Spleen (tissue), 7 donors: ENCODE measurements around the gene TBC1D3B.

Experiments used
- POLR2A ChIP-seq, 3 donors: fragments of 450-650 bp; IDR thresholded peaks; one replicate each; pipeline ENCODE4 v1.5.1; 2017; ENCODE audit warnings: antibody characterized with exemption in 3 of 3, mild to moderate bottlenecking in 1 of 3
- POLR2AphosphoS5 ChIP-seq, 3 donors: sonication (generic); formaldehyde crosslinking; IDR thresholded peaks; one replicate each; pipeline ENCODE4 v1.5.1; 2017; ENCODE audit warnings: antibody characterized with exemption in 3 of 3
- TF ChIP-seq, protein P1 (sequence below), 11 experiments: fragments of 200-600 bp in 7 of 11; fragments of 450-650 bp in 4 of 11; sonication (generic) in 4 of 11; IDR thresholded peaks in 8 of 11; conservative IDR thresholded peaks in 3 of 11; 1 replicate in 7 of 11; 2 replicates in 4 of 11; pipeline versions ENCODE4 v1.4.0 to v1.8.0; 2016 to 2021; ENCODE audit warnings: antibody characterized with exemption in 11 of 11, inconsistent platforms in 4 of 11, mild to moderate bottlenecking in 1 of 11
- donor health status: DM: no; HTN: no; CAD: no; lungs with moderate emphysema.
- donor health status: DM: no; HTN: no; CAD: no.
- donor health status: DM: no; HTN: no; CAD: no.

- TF ChIP-seq, protein P1, sequence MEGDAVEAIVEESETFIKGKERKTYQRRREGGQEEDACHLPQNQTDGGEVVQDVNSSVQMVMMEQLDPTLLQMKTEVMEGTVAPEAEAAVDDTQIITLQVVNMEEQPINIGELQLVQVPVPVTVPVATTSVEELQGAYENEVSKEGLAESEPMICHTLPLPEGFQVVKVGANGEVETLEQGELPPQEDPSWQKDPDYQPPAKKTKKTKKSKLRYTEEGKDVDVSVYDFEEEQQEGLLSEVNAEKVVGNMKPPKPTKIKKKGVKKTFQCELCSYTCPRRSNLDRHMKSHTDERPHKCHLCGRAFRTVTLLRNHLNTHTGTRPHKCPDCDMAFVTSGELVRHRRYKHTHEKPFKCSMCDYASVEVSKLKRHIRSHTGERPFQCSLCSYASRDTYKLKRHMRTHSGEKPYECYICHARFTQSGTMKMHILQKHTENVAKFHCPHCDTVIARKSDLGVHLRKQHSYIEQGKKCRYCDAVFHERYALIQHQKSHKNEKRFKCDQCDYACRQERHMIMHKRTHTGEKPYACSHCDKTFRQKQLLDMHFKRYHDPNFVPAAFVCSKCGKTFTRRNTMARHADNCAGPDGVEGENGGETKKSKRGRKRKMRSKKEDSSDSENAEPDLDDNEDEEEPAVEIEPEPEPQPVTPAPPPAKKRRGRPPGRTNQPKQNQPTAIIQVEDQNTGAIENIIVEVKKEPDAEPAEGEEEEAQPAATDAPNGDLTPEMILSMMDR (IDR thresholded peaks at IDR 0.05 in 8 of 11, conservative IDR thresholded peaks at IDR 0.05 in 3 of 11): no peak
- TF ChIP-seq POLR2A (IDR thresholded peaks at IDR 0.05): no peak
- no peak for TF ChIP-seq POLR2AphosphoS5 (IDR thresholded peaks at IDR 0.05)
These were observed 6.0 kb upstream of the TBC1D3B start for GRCh38 chr17:36182176-36183000.
